ENCODE results near the gene SYNPO2L.
"Not testable (repeated sequence)": the region's sequence is repeated elsewhere in the genome, so short reads cannot be mapped to it uniquely, and the experiment has no call there.

Gene SYNPO2L

GRCh38 chr10:73655990-73656298 is at the start of gene SYNPO2L:
TSS of gene SYNPO2L (minus strand) at chr10:73656029. CDS start at chr10:73655922, 107 bp downstream.
- no peak for DNase-seq

GRCh38 chr10:73703924-73704323 is 48.1 kb upstream of the SYNPO2L start:
- not testable (repeated sequence) for DNase-seq

- not testable (repeated sequence) for DNase-seq
These were observed 43.0 kb upstream of the SYNPO2L start for GRCh38 chr10:73698819-73699218.

GRCh38 chr10:73697675-73698159 is 41.9 kb upstream of the SYNPO2L start, which contains the start of gene AGAP5:
TSS of gene AGAP5 (minus strand) at chr10:73698109. CDS start at chr10:73697755, 354 bp downstream.
- DNase-seq, result not testable (repeated sequence)

GRCh38 chr10:73695302-73695701 is 39.5 kb upstream of the SYNPO2L start:
- DNase-seq, result not testable (repeated sequence)

- not testable (repeated sequence) for DNase-seq
These were observed 34.9 kb upstream of the SYNPO2L start for GRCh38 chr10:73690755-73691154.

GRCh38 chr10:73689596-73689995 is 33.8 kb upstream of the SYNPO2L start:
- not testable (repeated sequence) for DNase-seq

- DNase-seq, result not testable (repeated sequence)
These were observed 31.8 kb upstream of the SYNPO2L start for GRCh38 chr10:73687641-73688040.

GRCh38 chr10:73674546-73674945 is 18.7 kb upstream of the SYNPO2L start:
- not testable (repeated sequence) for DNase-seq

- not testable (repeated sequence) for DNase-seq
These were observed 12.5 kb upstream of the SYNPO2L start for GRCh38 chr10:73668378-73668777.

GRCh38 chr10:73666153-73666809 is 10.5 kb upstream of the SYNPO2L start:
- not testable (repeated sequence) for DNase-seq

GRCh38 chr10:73665581-73665980 is 9.8 kb upstream of the SYNPO2L start:
- not testable (repeated sequence) for DNase-seq

GRCh38 chr10:73664156-73665040 is 8.6 kb upstream of the SYNPO2L start:
- DNase-seq, result not testable (repeated sequence)

GRCh38 chr10:73663621-73664020 is 7.8 kb upstream of the SYNPO2L start:
- not testable (repeated sequence) for DNase-seq

- not testable (repeated sequence) for DNase-seq
These were observed 6.9 kb upstream of the SYNPO2L start for GRCh38 chr10:73662705-73663104.

GRCh38 chr10:73655257-73655989 is 406 bp downstream of the SYNPO2L start:
- DNase-seq, result no peak

- DNase-seq, result no peak
These were observed 2.1 kb downstream of the SYNPO2L start for GRCh38 chr10:73653701-73654100.

- no peak for DNase-seq
These were observed 2.6 kb downstream of the SYNPO2L start for GRCh38 chr10:73653195-73653594.

GRCh38 chr10:73650537-73651331 is 5.1 kb downstream of the SYNPO2L start:
- no peak for DNase-seq

- DNase-seq, result no peak
These were observed 5.8 kb downstream of the SYNPO2L start for GRCh38 chr10:73649876-73650536.

- DNase-seq, result no peak
These were observed 6.6 kb downstream of the SYNPO2L start for GRCh38 chr10:73648975-73649829.
